Muscle of leg (tissue), 11 donors: ENCODE measurements around the gene TIMD4. TPM values are rescaled to one million over a fixed set of nuclear protein-coding genes. Genes with fewer than 3 reads are reported as not detected.

Experiments
- DNase-seq: peaks from one replicate; pipeline ENCODE4 v3.0.0; 2013
- H3K27ac ChIP-seq: one replicate; pipeline ENCODE4 v1.5.1; 2013; ENCODE audit warnings: mild to moderate bottlenecking, low read length, control low read depth
- H3K27me3 ChIP-seq: one replicate; pipeline ENCODE4 v1.6.1; 2013; ENCODE audit warnings: low read length; ENCODE audit not compliant: control insufficient read depth, insufficient read depth
- H3K36me3 ChIP-seq: one replicate; pipeline ENCODE4 v1.6.1; 2013; ENCODE audit warnings: low read length; ENCODE audit not compliant: control insufficient read depth, insufficient read depth
- H3K4me1 ChIP-seq: one replicate; pipeline ENCODE4 v1.6.1; 2013; ENCODE audit warnings: low read length; ENCODE audit not compliant: control insufficient read depth, insufficient read depth
- H3K4me3 ChIP-seq: one replicate; pipeline ENCODE4 v1.5.1; 2013; ENCODE audit warnings: low read length, control low read depth
- H3K9me3 ChIP-seq: replicated peaks from 2 replicates; pipeline ENCODE4 v1.6.1; 2013; ENCODE audit warnings: low read depth, low read length; ENCODE audit not compliant: control insufficient read depth
- WGBS: methylation state at CpG from one replicate; pipeline ENCODE4 v1.1.5; 2013; ENCODE audit warnings: missing lambda C conversion rate; ENCODE audit not compliant: insufficient coverage; 5-methylcytosine and 5-hydroxymethylcytosine counted together
- polyA plus RNA-seq, 8 donors: library from polyadenylated mRNA; unstranded; fragments of 120-200 nt; gene quantifications; one replicate each; pipeline versions ENCODE4 v1.2.1 to v1.2.3, GENCODE V29; 2013; ENCODE audit warnings: inconsistent platforms in 1 of 8, low replicate concordance in 1 of 8; ENCODE audit not compliant: insufficient read length in 8 of 8, insufficient read depth in 1 of 8
- total RNA-seq: library from RNA; stranded (reverse); fragments of 120-200 nt; gene quantifications from one replicate; pipeline ENCODE4 v1.2.4, GENCODE V29; 2013

Gene TIMD4
- total and polyA plus RNA-seq, 9 donors, result 0.84 to 4.1 (median 1.9) TPM

GRCh38 chr5:156909180-156909579 lies 53.8 kb downstream of the TIMD4 start:
- Histone ChIP-seq H3K9me3 (no peaks in the 10 kb centered on the region), H3K27ac (no peak overlapping the region), H3K4me3 (no peak overlapping the region), H3K36me3 (no peaks in the 10 kb centered on the region), H3K4me1 (no peaks in the 10 kb centered on the region), H3K27me3 (no peaks in the 10 kb centered on the region)
- no peak for DNase-seq
- WGBS, result 92% methylated on average over 2 of the region's 6 CpGs

GRCh38 chr5:156907667-156908066 lies 55.4 kb downstream of the TIMD4 start:
- no peaks in the 10 kb centered on the region for H3K36me3 ChIP-seq
- DNase-seq, result no peak
- 81% methylated on average over 3 of the region's 6 CpGs for WGBS
- H3K4me3 ChIP-seq, result no peak overlapping the region
- no peaks in the 10 kb centered on the region for H3K27me3 ChIP-seq
- H3K4me1 ChIP-seq, result no peaks in the 10 kb centered on the region
- no peak overlapping the region for H3K27ac ChIP-seq
- no peaks in the 10 kb centered on the region for H3K9me3 ChIP-seq

- H3K36me3 ChIP-seq, result no peaks in the 10 kb centered on the region
- no peaks in the 10 kb centered on the region for H3K27me3 ChIP-seq
- no peaks in the 10 kb centered on the region for H3K4me1 ChIP-seq
- no peak overlapping the region for H3K27ac ChIP-seq
- DNase-seq, result no peak
- H3K4me3 ChIP-seq, result no peak overlapping the region
- WGBS, result 90% methylated on average over 3 of the region's 3 CpGs
- H3K9me3 ChIP-seq, result no peaks in the 10 kb centered on the region
Measured at GRCh38 chr5:156906807-156907206, 56.2 kb downstream of the TIMD4 start.

GRCh38 chr5:156896546-156896945 lies 66.5 kb downstream of the TIMD4 start:
- DNase-seq, result no peak
- H3K27ac ChIP-seq, result no peak overlapping the region
- H3K36me3 ChIP-seq, result no peaks in the 10 kb centered on the region
- no peaks in the 10 kb centered on the region for H3K4me1 ChIP-seq
- H3K9me3 ChIP-seq, result no peaks in the 10 kb centered on the region
- no peaks in the 10 kb centered on the region for H3K27me3 ChIP-seq
- 81% methylated on average over 4 of the region's 7 CpGs for WGBS
- no peak overlapping the region for H3K4me3 ChIP-seq

GRCh38 chr5:156893517-156893916 lies 69.5 kb downstream of the TIMD4 start:
- Histone ChIP-seq H3K9me3 (no peaks in the 10 kb centered on the region), H3K4me3 (no peak overlapping the region), H3K27ac (no peak overlapping the region), H3K36me3 (no peaks in the 10 kb centered on the region), H3K27me3 (no peaks in the 10 kb centered on the region), H3K4me1 (no peaks in the 10 kb centered on the region)
- DNase-seq, result no peak
- no CpG with 5 or more reads among the region's 1 CpG for WGBS

GRCh38 chr5:156892864-156893263 lies 70.2 kb downstream of the TIMD4 start:
- H3K27ac ChIP-seq, result no peak overlapping the region
- no peaks in the 10 kb centered on the region for H3K36me3 ChIP-seq
- no peaks in the 10 kb centered on the region for H3K9me3 ChIP-seq
- no peak for DNase-seq
- H3K4me1 ChIP-seq, result no peaks in the 10 kb centered on the region
- H3K4me3 ChIP-seq, result no peak overlapping the region
- 100% methylated on average over 2 of the region's 4 CpGs for WGBS
- H3K27me3 ChIP-seq, result no peaks in the 10 kb centered on the region

GRCh38 chr5:156892223-156892622 lies 70.8 kb downstream of the TIMD4 start:
- H3K36me3 ChIP-seq, result no peaks in the 10 kb centered on the region
- no peak for DNase-seq
- WGBS, result 82% methylated on average over 1 of the region's 1 CpG
- H3K27ac ChIP-seq, result no peak overlapping the region
- no peaks in the 10 kb centered on the region for H3K9me3 ChIP-seq
- H3K27me3 ChIP-seq, result no peaks in the 10 kb centered on the region
- H3K4me3 ChIP-seq, result no peak overlapping the region
- H3K4me1 ChIP-seq, result no peaks in the 10 kb centered on the region

GRCh38 chr5:156888520-156888919 lies 74.5 kb downstream of the TIMD4 start:
- no CpG with 5 or more reads among the region's 2 CpGs for WGBS
- DNase-seq, result no peak
- H3K4me3 ChIP-seq, result no peak overlapping the region
- H3K9me3 ChIP-seq, result no peaks in the 10 kb centered on the region
- no peaks in the 10 kb centered on the region for H3K36me3 ChIP-seq
- no peaks in the 10 kb centered on the region for H3K4me1 ChIP-seq
- H3K27me3 ChIP-seq, result no peaks in the 10 kb centered on the region
- H3K27ac ChIP-seq, result no peak overlapping the region

GRCh38 chr5:156883316-156883875 lies 79.6 kb downstream of the TIMD4 start:
- Histone ChIP-seq H3K4me3 (no peak overlapping the region), H3K27me3 (no peaks in the 10 kb centered on the region), H3K9me3 (no peaks in the 10 kb centered on the region), H3K27ac (no peak overlapping the region), H3K4me1 (no peaks in the 10 kb centered on the region), H3K36me3 (no peaks in the 10 kb centered on the region)
- no peak for DNase-seq
- WGBS, result no CpG with 5 or more reads among the region's 3 CpGs

GRCh38 chr5:156879665-156880285 lies 83.3 kb downstream of the TIMD4 start:
- Histone ChIP-seq H3K9me3 (no peaks in the 10 kb centered on the region), H3K4me3 (no peak overlapping the region), H3K4me1 (no peaks in the 10 kb centered on the region), H3K27ac (no peak overlapping the region), H3K27me3 (no peaks in the 10 kb centered on the region), H3K36me3 (no peaks in the 10 kb centered on the region)
- DNase-seq, result peak; percentile 10
- WGBS, result no CpG with 5 or more reads among the region's 3 CpGs

- Histone ChIP-seq H3K4me3 (no peak overlapping the region), H3K4me1 (no peaks in the 10 kb centered on the region), H3K9me3 (peaks cover 2% of the 10 kb centered on the region), H3K27ac (no peak overlapping the region), H3K36me3 (no peaks in the 10 kb centered on the region), H3K27me3 (no peaks in the 10 kb centered on the region)
- WGBS, result no CpG with 5 or more reads among the region's 1 CpG
- no peak for DNase-seq
Measured at GRCh38 chr5:156871212-156871611, 91.8 kb downstream of the TIMD4 start.
